Large intestine (tissue), 3 donors: Measurements from ENCODE around the gene PCBP2. TPM values are rescaled to one million over a fixed set of nuclear protein-coding genes. Genes with fewer than 3 reads are reported as not detected.

Source experiments
- DNase-seq, 2 donors: peaks; one replicate each; pipeline versions ENCODE4 v3.0.0 to v3.0.0-alpha.2; 2013
- H3K27ac ChIP-seq: one replicate; pipeline ENCODE4 v1.5.1; 2013; ENCODE audit warnings: low read length
- H3K27me3 ChIP-seq: 2 replicates; pipeline ENCODE4 v1.6.1; 2013; ENCODE audit warnings: low read length; ENCODE audit not compliant: control insufficient read depth, insufficient read depth
- H3K36me3 ChIP-seq: 2 replicates; pipeline ENCODE4 v1.6.1; 2013; ENCODE audit warnings: low read length; ENCODE audit not compliant: control insufficient read depth, insufficient read depth
- H3K4me1 ChIP-seq: one replicate; pipeline ENCODE4 v1.6.1; 2013; ENCODE audit warnings: low read length; ENCODE audit not compliant: control insufficient read depth, insufficient read depth
- H3K4me3 ChIP-seq: one replicate; pipeline ENCODE4 v1.5.1; 2013; ENCODE audit warnings: low read length
- H3K9me3 ChIP-seq: one replicate; pipeline ENCODE4 v1.6.1; 2013; ENCODE audit warnings: mild to moderate bottlenecking, low read depth, low read length, moderate library complexity; ENCODE audit not compliant: control insufficient read depth
- WGBS: methylation state at CpG from one replicate; pipeline ENCODE4 v1.1.5; 2013; ENCODE audit warnings: low lambda C conversion rate; ENCODE audit not compliant: insufficient coverage; 5-methylcytosine and 5-hydroxymethylcytosine counted together
- polyA plus RNA-seq: library from polyadenylated mRNA; unstranded; fragments of 120-200 nt; gene quantifications from one replicate; pipeline ENCODE4 v1.2.1, GENCODE V29; 2013

The PCBP2 gene
- polyA plus RNA-seq, 1 donor = 765 TPM

GRCh38 chr12:53467082-53467481, 15.2 kb downstream of the PCBP2 start:
- Histone ChIP-seq H3K9me3 (no peaks in the 10 kb centered on the region), H3K4me3 (no peak overlapping the region), H3K27ac (no peak overlapping the region), H3K36me3 (peaks cover 96% of the 10 kb centered on the region), H3K27me3 (no peaks in the 10 kb centered on the region), H3K4me1 (no peaks in the 10 kb centered on the region)
- no peak for DNase-seq
- WGBS = no CpG with 5 or more reads among the region's 5 CpGs

GRCh38 chr12:53467880-53468279, 16.0 kb downstream of the PCBP2 start:
- no peak overlapping the region for H3K27ac ChIP-seq
- H3K27me3 ChIP-seq = no peaks in the 10 kb centered on the region
- no peak for DNase-seq
- no peaks in the 10 kb centered on the region for H3K4me1 ChIP-seq
- H3K36me3 ChIP-seq = peaks cover 96% of the 10 kb centered on the region
- H3K9me3 ChIP-seq = no peaks in the 10 kb centered on the region
- H3K4me3 ChIP-seq = no peak overlapping the region
- no CpG with 5 or more reads among the region's 2 CpGs for WGBS

DNA sequence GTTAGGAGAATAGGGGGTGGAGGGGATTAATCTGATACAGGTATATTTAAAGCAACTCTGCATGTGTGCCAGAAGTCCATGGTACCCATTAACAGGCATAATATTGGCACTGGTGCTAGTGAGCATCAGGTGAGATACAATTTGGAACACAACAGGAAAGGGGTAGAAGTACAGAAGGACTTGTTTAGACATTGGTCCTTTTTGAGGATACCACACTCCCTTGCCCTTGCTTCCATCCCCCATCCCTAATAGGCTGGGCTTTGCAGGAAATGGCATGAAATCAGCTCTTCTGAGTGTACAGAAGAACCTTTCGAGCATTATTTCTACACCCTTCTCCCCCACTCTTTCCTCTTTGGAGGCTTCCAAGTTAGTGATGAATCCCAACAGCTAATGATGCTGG, 16.4 kb downstream of the PCBP2 start:
- no peak for DNase-seq
- H3K9me3 ChIP-seq = no peaks in the 10 kb centered on the region
- no peaks in the 10 kb centered on the region for H3K27me3 ChIP-seq
- H3K4me3 ChIP-seq = no peak overlapping the region
- H3K27ac ChIP-seq = no peak overlapping the region
- no CpG with 5 or more reads among the region's 1 CpG for WGBS
- H3K36me3 ChIP-seq = peaks cover 94% of the 10 kb centered on the region
- no peaks in the 10 kb centered on the region for H3K4me1 ChIP-seq

DNA sequence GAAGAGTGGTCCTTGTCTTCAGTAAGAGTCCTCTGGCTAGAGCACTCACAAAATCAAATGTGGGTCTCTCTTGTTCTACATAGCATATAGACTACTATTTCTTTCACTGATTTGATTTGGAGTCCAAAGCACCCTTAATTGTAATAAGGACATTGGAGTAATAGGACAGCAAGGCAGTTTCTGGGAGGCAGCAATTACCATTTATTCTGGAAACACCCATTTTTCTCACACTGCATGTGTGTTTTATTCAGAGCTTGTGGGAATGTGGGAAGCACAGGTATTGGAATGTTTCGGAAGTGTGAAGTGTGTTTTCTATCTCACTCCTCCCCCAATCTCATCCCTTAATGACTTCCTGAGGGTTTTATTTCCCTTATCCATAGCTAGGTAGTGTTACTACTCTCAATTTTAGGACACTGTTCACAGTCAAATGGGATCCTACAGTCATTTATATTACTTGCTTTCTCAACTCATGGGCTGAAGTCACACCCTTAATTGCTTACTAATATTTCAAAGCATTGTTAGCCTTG, 20.2 kb downstream of the PCBP2 start:
- Histone ChIP-seq H3K27ac (no peak overlapping the region), H3K4me1 (peaks cover 5% of the 10 kb centered on the region), H3K36me3 (peaks cover 94% of the 10 kb centered on the region), H3K4me3 (no peak overlapping the region), H3K9me3 (no peaks in the 10 kb centered on the region), H3K27me3 (no peaks in the 10 kb centered on the region)
- no peak for DNase-seq
- no CpG with 5 or more reads among the region's 1 CpG for WGBS

GRCh38 chr12:53474077-53474476, 22.2 kb downstream of the PCBP2 start:
- H3K4me1 ChIP-seq = peaks cover 5% of the 10 kb centered on the region
- no peak overlapping the region for H3K27ac ChIP-seq
- H3K27me3 ChIP-seq = no peaks in the 10 kb centered on the region
- no peaks in the 10 kb centered on the region for H3K9me3 ChIP-seq
- no CpG with 5 or more reads among the region's 2 CpGs for WGBS
- no peak overlapping the region for H3K4me3 ChIP-seq
- DNase-seq = no peak
- peaks cover 93% of the 10 kb centered on the region for H3K36me3 ChIP-seq

DNA sequence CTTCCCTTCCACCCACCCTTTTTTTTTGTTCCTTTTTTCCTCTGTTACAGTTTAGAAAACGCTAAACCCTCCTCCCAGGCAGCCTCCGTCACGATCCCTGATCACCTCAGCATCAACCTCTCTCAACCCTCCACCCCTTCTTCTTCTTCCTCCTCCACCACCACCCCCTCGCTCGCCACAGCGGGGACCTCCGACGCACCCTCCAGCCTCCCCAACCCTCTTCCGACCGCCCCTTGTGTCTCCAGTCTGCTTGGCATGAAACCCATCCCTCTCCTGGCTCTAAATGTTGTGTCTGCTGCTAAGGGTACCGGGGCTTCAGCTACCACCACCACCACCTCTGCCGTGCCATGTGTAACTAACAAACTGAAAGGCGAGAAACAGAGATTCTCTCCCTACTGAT, 22.9 kb downstream of the PCBP2 start:
- 55% methylated on average over 4 of the region's 13 CpGs for WGBS
- no peak for DNase-seq

DNA sequence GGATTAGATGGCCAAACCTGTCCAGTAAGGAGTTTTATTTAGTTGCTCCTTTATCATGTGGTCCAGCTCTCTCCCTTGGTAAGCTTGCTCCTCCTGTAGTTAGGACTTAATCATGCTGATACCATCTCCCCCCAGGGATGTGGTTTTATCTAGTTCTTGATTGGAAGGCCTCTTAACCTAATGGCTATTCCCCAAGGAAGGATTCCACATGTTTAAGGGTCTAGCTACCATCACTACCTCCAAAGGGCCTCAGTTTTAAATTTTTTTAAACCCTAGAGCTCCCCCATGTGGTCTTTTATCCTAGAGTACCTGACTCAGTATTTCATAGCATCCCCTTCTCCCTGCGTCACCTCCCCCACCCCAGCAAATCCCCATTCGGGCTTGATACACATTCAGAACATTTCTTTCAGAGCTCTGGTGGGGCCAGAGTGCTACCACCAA, 24.9 kb downstream of the PCBP2 start:
- Histone ChIP-seq H3K4me3 (no peak overlapping the region), H3K27me3 (no peaks in the 10 kb centered on the region), H3K4me1 (peaks cover 5% of the 10 kb centered on the region), H3K27ac (no peak overlapping the region), H3K36me3 (peaks cover 92% of the 10 kb centered on the region), H3K9me3 (no peaks in the 10 kb centered on the region)
- DNase-seq = no peak
- no CpG with 5 or more reads among the region's 2 CpGs for WGBS

More for the DNA sequence above, 22.9 kb downstream of the PCBP2 start:
- Histone ChIP-seq H3K4me3 (no peak overlapping the region), H3K27ac (no peak overlapping the region), H3K36me3 (peaks cover 91% of the 10 kb centered on the region), H3K9me3 (no peaks in the 10 kb centered on the region), H3K4me1 (peaks cover 5% of the 10 kb centered on the region), H3K27me3 (no peaks in the 10 kb centered on the region)

- Histone ChIP-seq H3K27ac (no peak overlapping the region), H3K4me1 (peaks cover 18% of the 10 kb centered on the region), H3K36me3 (peaks cover 93% of the 10 kb centered on the region), H3K4me3 (no peak overlapping the region), H3K27me3 (no peaks in the 10 kb centered on the region), H3K9me3 (peaks cover 2% of the 10 kb centered on the region)
- 33% methylated on average over 1 of the region's 1 CpG for WGBS
- no peak for DNase-seq
Measured at GRCh38 chr12:53478865-53479264, 27.0 kb downstream of the PCBP2 start.

DNA sequence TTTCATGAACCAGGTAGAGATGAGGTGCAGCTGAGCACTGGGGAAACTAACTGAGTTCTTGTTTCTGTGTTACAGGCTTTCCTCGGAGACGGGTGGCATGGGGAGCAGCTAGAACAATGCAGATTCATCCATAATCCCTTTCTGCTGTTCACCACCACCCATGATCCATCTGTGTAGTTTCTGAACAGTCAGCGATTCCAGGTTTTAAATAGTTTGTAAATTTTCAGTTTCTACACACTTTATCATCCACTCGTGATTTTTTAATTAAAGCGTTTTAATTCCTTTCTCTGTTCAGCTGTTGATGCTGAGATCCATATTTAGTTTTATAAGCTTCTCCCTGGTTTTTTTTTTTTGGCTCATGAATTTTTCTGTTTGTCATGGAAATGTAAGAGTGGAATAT, 27.4 kb downstream of the PCBP2 start:
- H3K27ac ChIP-seq = no peak overlapping the region
- 83% methylated on average over 2 of the region's 5 CpGs for WGBS

DNA sequence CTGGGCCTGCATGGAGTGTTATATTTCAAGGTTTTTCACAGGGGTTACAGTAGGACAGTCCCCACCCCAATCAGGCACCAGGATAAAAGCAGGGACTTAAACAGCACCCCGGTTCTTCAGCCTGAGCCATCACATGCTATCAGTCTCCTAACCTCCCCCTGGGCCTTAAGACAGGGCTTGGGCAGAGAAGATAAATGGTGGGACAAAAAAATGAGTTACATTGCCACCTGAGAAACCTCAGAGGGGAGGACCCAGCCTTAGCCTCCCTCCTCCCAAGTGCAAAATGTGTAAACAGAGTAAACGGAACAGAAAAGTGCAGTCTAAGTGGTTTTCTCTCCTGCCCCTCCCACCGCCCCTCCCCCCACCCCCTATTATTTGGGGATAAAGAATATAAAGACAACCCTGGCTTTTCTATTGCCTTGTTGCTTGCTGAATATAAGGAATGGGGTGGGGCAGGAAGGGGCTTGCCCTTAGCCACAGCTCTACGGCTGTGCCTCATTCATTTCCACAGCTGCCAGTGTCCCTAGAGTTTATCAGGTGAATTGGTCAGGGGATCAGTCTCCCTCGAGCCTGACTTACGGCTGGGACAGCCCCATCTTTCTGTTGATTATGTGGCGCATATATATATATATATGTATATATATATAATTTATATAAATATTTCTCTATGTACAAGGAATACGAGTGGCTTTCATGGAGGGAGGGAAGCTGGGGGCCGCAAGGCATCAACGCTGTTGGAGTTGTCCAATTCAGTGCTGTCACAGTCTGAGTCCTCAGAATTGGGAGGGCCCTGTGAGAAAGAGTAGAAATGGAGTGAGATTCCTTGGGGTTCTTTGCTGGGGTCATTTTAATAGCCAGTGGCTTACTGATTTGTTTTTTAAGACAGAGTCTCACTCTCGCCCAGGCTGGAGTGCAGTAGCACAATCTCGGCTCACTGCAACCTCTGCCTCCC, 28.9 kb downstream of the PCBP2 start:
- H3K27ac ChIP-seq = no peak overlapping the region

More for the DNA sequence above, 27.4 kb downstream of the PCBP2 start:
- H3K4me3 ChIP-seq = no peak overlapping the region
- H3K36me3 ChIP-seq = peaks cover 94% of the 10 kb centered on the region
- peaks cover 21% of the 10 kb centered on the region for H3K4me1 ChIP-seq
- no peak for DNase-seq
- peaks cover 2% of the 10 kb centered on the region for H3K9me3 ChIP-seq
- no peaks in the 10 kb centered on the region for H3K27me3 ChIP-seq

More for the DNA sequence above, 28.9 kb downstream of the PCBP2 start:
- Histone ChIP-seq H3K27me3 (no peaks in the 10 kb centered on the region), H3K4me1 (peaks cover 17% of the 10 kb centered on the region), H3K36me3 (peaks cover 92% of the 10 kb centered on the region), H3K9me3 (peaks cover 2% of the 10 kb centered on the region), H3K4me3 (no peak overlapping the region)
- no CpG with 5 or more reads among the region's 12 CpGs for WGBS
- DNase-seq = no peak
